Esophagus squamous epithelium (tissue), 5 donors: ENCODE data around the gene VRK3. TPM values are rescaled to one million over a fixed set of nuclear protein-coding genes. Genes with fewer than 3 reads are reported as not detected.

Experiments used
- DNase-seq: peaks from one replicate; lab custom pipeline; 2025; lab: John Stamatoyannopoulos, UW
- H3K27ac ChIP-seq, 4 donors: fragments of 200-600 bp; sonication (generic); one replicate each; pipeline ENCODE4 v1.5.1; 2016 to 2019; ENCODE audit warnings: mild to moderate bottlenecking in 1 of 4
- H3K27me3 ChIP-seq, 4 donors: fragments of 200-600 bp; sonication (generic); 1 replicate in 3 of 4; 2 replicates in 1 of 4; pipeline versions ENCODE4 v1.5.1 to v1.6.0; 2017 to 2021; ENCODE audit warnings: antibody characterized with exemption in 1 of 4
- H3K36me3 ChIP-seq, 3 donors: fragments of 200-600 bp; sonication (generic); one replicate each; pipeline ENCODE4 v1.5.1; 2016 to 2019
- H3K4me1 ChIP-seq, 3 donors: fragments of 200-600 bp; sonication (generic); one replicate each; pipeline ENCODE4 v1.5.1; 2017 to 2019
- H3K4me3 ChIP-seq, 4 donors: fragments of 200-600 bp; sonication (generic); 1 replicate in 3 of 4; 2 replicates in 1 of 4; pipeline ENCODE4 v1.5.1; 2016 to 2019; ENCODE audit warnings: mild to moderate bottlenecking in 2 of 4, moderate library complexity in 1 of 4
- H3K9me3 ChIP-seq, 3 donors: fragments of 200-600 bp; sonication (generic); one replicate each; pipeline ENCODE4 v1.5.1; 2016 to 2019
- POLR2A ChIP-seq, 4 donors: fragments of 450-650 bp; IDR thresholded peaks; one replicate each; pipeline ENCODE4 v1.6.1; 2017; ENCODE audit warnings: antibody characterized with exemption in 4 of 4, mild to moderate bottlenecking in 4 of 4, moderate library complexity in 3 of 4
- WGBS, 2 donors: methylation state at CpG; one replicate each; pipeline ENCODE4 v1.1.5; 2018; 5-methylcytosine and 5-hydroxymethylcytosine counted together
- intact Hi-C: fragments of 100-400 bp; cut with DNase I; formaldehyde crosslinking; loops from one replicate; pipeline ENCODE4 v1.15.0; 2022
- total RNA-seq, 4 donors: library from RNA; depleted of rRNA; stranded (reverse); fragments of >200 nt; gene quantifications; one replicate each; pipeline ENCODE4 v1.1.0, GENCODE V29; 2016
- TF ChIP-seq, protein P1 (sequence below), 6 experiments: fragments of 450-650 bp in 4 of 6; fragments of 200-600 bp in 2 of 6; sonication (generic) in 2 of 6; IDR thresholded peaks; one replicate each; pipeline ENCODE4 v1.5.1; 2016 to 2019; ENCODE audit warnings: antibody characterized with exemption in 6 of 6, mild to moderate bottlenecking in 4 of 6, moderate library complexity in 4 of 6
- donor health status: DM: yes; HTN: yes; CAD: no.

The VRK3 gene
- total RNA-seq, 4 donors from 2014 or later: 12.7 to 26.1 (median 20.9) TPM

GRCh38 chr19:49929611-49930482 is 95.3 kb downstream of the VRK3 start:
- H3K27me3 ChIP-seq: no peaks in the 10 kb centered on the region
- peak overlapping the region; percentile 93 to 96 (median 94) for H3K27ac ChIP-seq
- peaks cover 10 to 37% (median 15%) of the 10 kb centered on the region in 3 donors for H3K4me1 ChIP-seq
- no peaks in the 10 kb centered on the region for H3K9me3 ChIP-seq
- TF ChIP-seq, protein P1, sequence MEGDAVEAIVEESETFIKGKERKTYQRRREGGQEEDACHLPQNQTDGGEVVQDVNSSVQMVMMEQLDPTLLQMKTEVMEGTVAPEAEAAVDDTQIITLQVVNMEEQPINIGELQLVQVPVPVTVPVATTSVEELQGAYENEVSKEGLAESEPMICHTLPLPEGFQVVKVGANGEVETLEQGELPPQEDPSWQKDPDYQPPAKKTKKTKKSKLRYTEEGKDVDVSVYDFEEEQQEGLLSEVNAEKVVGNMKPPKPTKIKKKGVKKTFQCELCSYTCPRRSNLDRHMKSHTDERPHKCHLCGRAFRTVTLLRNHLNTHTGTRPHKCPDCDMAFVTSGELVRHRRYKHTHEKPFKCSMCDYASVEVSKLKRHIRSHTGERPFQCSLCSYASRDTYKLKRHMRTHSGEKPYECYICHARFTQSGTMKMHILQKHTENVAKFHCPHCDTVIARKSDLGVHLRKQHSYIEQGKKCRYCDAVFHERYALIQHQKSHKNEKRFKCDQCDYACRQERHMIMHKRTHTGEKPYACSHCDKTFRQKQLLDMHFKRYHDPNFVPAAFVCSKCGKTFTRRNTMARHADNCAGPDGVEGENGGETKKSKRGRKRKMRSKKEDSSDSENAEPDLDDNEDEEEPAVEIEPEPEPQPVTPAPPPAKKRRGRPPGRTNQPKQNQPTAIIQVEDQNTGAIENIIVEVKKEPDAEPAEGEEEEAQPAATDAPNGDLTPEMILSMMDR (IDR thresholded peaks at IDR 0.05): peak in 2 of 6 experiments; percentile 23 to 32
- peak in 2 of 4 donors; percentile 57 to 65 for TF ChIP-seq POLR2A (IDR thresholded peaks at IDR 0.05)
- peaks cover 0 to 48% (median 5%) of the 10 kb centered on the region in 3 donors for H3K36me3 ChIP-seq
- peak; percentile 81 for DNase-seq
- WGBS, 2 donors: 7 to 11% methylated on average over 16 to 17 of the region's 43 CpGs
- intact Hi-C loops: no loop called here
- H3K4me3 ChIP-seq: peak overlapping the region; percentile 78 to 96 (median 90)

DNA sequence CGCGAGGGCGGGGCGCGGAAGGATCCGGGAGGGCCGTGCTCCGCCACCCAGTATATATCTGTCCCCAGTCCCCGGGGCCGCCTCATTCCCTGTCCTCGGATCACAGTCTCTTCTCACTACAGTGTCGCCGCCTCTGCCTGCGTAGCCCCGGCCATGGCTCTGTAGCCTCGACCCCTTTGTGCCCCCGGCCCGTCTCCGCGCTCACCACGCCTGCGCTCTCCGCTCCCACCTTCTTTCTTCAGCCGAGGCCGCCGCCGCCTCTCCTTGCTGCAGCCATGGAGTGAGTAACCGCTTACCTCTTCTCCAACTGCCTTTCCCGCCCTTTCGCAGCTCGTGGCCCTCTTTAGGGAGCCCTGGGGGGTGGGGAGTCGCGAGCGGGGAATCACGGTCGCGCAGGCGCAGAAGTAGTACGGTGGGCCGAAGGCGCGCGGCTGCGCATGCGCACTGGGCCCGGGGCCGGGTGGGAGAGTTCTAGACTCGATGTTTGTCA is 96.0 kb downstream of the VRK3 start, which contains the start of the genes ATF5 and NUP62:
Gene ATF5 (plus strand): TSS at position 85 of the 490 bp plus-strand sequence. CDS start 1,646 bp downstream, outside the sequence.
Gene NUP62 (minus strand): TSS at position 384 of the 490 bp plus-strand sequence. CDS start 19,697 bp downstream, outside the sequence.
- peaks cover 0 to 55% (median 7%) of the 10 kb centered on the region in 3 donors for H3K36me3 ChIP-seq
- peak within 1 kb of the TSS; percentile 78 to 96 (median 90) for H3K4me3 ChIP-seq
- WGBS, 2 donors: 0% methylated on average over 22 to 26 of the region's 48 CpGs
- H3K9me3 ChIP-seq: no peaks in the 10 kb centered on the region
- H3K27ac ChIP-seq: peak within 1 kb of the TSS; percentile 93 to 96 (median 94)
- intact Hi-C loops: no loop called here
- H3K27me3 ChIP-seq: no peaks in the 10 kb centered on the region
- peaks cover 10 to 44% (median 15%) of the 10 kb centered on the region in 3 donors for H3K4me1 ChIP-seq
- TF ChIP-seq, protein P1 (IDR thresholded peaks at IDR 0.05): no peak
- no peak for TF ChIP-seq POLR2A (IDR thresholded peaks at IDR 0.05)
- no peak for DNase-seq

DNA sequence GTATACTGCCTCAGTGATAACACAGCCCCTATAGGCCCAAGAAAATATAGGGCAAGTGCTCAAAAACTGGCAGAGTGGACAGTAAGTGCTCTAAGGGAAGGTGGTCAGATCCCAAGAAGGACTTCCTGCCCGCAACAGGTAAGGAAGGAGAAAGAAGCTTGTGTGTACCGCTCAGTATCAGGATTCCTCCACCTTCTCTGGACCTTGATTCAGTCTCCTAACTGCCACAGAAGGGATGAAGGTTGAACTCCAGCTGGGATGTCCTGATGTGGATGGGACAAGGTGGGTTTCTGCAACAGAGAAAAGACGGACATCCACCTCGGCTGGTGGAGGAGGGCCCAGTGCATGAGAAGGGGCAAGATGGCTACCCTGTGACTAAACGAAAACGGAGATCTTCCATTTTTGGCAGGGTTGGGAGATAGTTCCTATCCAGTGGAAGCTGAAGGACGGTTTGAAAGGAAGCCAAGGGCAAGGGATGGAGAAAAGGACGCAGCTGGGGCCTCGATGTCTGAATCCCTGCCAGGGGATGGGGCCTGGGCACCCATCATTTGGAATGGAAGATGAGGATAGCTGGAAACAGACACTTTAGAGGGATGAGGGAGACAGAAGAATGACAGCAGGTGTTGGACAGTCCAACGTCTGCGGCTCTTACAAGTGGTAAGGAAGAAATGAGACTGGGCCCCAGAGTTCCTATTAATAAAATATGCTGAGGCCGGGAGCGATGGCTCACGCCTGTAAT is 97.5 kb downstream of the VRK3 start:
- 74 to 84% methylated on average over 14 of the region's 14 CpGs for WGBS, 2 donors
- intact Hi-C loops: no loop called here
- no peaks in the 10 kb centered on the region for H3K9me3 ChIP-seq
- peaks cover 0 to 64% (median 10%) of the 10 kb centered on the region in 3 donors for H3K36me3 ChIP-seq
- no peaks in the 10 kb centered on the region for H3K27me3 ChIP-seq
- H3K4me1 ChIP-seq: peaks cover 10 to 51% (median 15%) of the 10 kb centered on the region in 3 donors
- DNase-seq: no peak
- peak overlapping the region in 2 of 4 donors; percentile 93 to 96 for H3K27ac ChIP-seq
- TF ChIP-seq, protein P1 (IDR thresholded peaks at IDR 0.05): no peak
- no peak for TF ChIP-seq POLR2A (IDR thresholded peaks at IDR 0.05)
- peak overlapping the region in 3 of 4 donors; percentile 78 to 96 (median 87) for H3K4me3 ChIP-seq

DNA sequence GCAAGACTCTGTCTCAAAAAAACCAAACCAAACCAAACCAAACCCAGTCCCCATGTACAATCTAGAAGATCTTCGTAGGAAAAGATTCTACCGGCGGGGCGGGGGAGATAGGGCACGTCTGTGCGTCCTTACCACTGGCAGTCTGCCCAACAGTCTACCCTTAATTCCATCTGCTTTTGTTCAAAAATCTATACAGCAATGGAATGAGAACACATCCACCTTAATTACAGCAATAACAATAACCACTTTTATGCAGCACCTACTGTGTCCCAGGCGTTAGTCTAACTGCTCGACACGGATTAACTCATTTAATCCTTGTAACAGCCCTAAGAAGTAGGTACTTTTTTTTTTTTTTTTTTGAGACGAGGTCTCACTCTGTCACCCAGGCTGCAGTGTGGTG is 98.7 kb downstream of the VRK3 start:
- WGBS, 2 donors: 85 to 89% methylated on average over 10 of the region's 10 CpGs
- peaks cover 10 to 51% (median 15%) of the 10 kb centered on the region in 3 donors for H3K4me1 ChIP-seq
- H3K36me3 ChIP-seq: peaks cover 0 to 73% (median 10%) of the 10 kb centered on the region in 3 donors
- intact Hi-C loops: no loop called here
- no peak overlapping the region for H3K4me3 ChIP-seq
- no peaks in the 10 kb centered on the region for H3K27me3 ChIP-seq
- no peak for TF ChIP-seq POLR2A (IDR thresholded peaks at IDR 0.05)
- TF ChIP-seq, protein P1 (IDR thresholded peaks at IDR 0.05): no peak
- no peak overlapping the region for H3K27ac ChIP-seq
- DNase-seq: no peak
- H3K9me3 ChIP-seq: no peaks in the 10 kb centered on the region

Other genes starting within 250 kb of the VRK3 start
- 10 to 100 TPM in 1 of 4 donors, 1 to 10 TPM in 3; 4.7 to 13.7 (median 8.1) TPM for gene FUZ, start 212.1 kb downstream of the VRK3 start, total RNA-seq
- 10 to 100 TPM; 16.9 to 27.7 (median 23.9) TPM for gene MED25, start 207.1 kb downstream of the VRK3 start, total RNA-seq
- 10 to 100 TPM; 31.3 to 57.0 (median 45.2) TPM for gene PTOV1, start 174.2 kb downstream of the VRK3 start, total RNA-seq
- gene PNKP, start 157.8 kb downstream of the VRK3 start, total RNA-seq: 10 to 100 TPM; 33.3 to 42.3 (median 36.3) TPM
- gene AKT1S1, start 148.0 kb downstream of the VRK3 start, total RNA-seq: 10 to 100 TPM; 16.2 to 31.0 (median 20.4) TPM
- 10 to 100 TPM in 3 of 4 donors, 1 to 10 TPM in 1; 6.7 to 25.9 (median 16.9) TPM for gene TBC1D17, start 147.7 kb downstream of the VRK3 start, total RNA-seq
- gene IL4I1, start 128.5 kb downstream of the VRK3 start, total RNA-seq: under 1 TPM; 0.56 to 0.91 (median 0.73) TPM
- gene ATF5, start 96.2 kb downstream of the VRK3 start, total RNA-seq: 1 to 10 TPM; 3.3 to 9.7 (median 8.2) TPM
- 10 to 100 TPM; 34.5 to 40.1 (median 34.9) TPM for gene NUP62, start 95.9 kb downstream of the VRK3 start, total RNA-seq
- under 1 TPM in 1 of 4 donors, not detected in 3; 0.38 TPM for gene SIGLEC11, start 64.2 kb downstream of the VRK3 start, total RNA-seq
- gene ZNF473, start 633 bp upstream of the VRK3 start, total RNA-seq: 10 to 100 TPM in 1 of 4 donors, 1 to 10 TPM in 3; 3.6 to 14.9 (median 4.5) TPM
- gene IZUMO2, start 137.9 kb upstream of the VRK3 start, total RNA-seq: not detected
- gene MYH14, start 178.2 kb upstream of the VRK3 start, total RNA-seq: 100 to 1,000 TPM in 1 of 4 donors, 10 to 100 TPM in 3; 31.1 to 141 (median 39.0) TPM